Colon (tissue), 2 donors: ENCODE results near the gene ZNF79.

Experiments
- FAIRE-seq: peaks from 2 replicates; lab custom pipeline; 2012; peaks lifted over from hg19 to GRCh38; lab: Jason Lieb, UNC
- donor health status: control.
- donor health status: control.

Gene ZNF79

DNA sequence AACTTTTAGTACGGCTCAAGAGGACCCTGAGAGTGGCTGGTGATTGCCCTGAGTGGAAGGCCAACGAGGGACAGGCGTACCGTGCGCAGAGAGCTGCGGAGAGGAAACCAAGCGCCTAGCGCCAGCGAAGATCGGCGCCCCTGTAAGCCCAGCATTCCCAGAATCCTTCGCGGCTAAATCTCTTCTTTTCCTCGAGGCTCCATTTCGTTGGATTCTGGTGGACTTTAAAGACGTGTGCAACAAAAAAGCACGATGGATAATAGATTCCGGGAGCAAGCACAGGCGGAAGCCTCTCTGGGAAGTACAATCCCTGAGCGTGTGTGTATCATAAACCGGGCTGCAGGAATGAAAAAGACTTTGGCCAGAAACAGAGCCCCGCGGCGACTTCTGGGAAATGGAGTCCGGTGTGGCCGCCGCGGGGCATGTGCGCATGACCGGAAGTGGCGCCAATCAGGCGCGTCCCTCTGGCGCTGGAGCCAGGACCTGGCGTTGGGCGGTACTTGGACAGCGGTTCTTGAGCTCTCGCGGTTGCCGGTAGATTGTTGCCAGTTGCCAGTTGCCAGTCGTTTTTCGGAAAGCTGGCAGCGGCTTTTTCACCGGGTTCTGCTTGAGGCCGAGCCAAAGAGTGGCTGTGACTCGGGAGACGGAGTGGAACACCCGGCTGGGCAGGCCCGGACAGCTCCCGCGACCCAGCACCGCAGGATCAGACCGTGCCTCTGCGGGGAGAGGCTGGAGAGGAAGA, at the start of gene ZNF79:
TSS of gene ZNF79 (plus strand) at position 449 of the 742 bp plus-strand sequence. CDS start 406 bp downstream, outside the sequence.
- no peak for FAIRE-seq

DNA sequence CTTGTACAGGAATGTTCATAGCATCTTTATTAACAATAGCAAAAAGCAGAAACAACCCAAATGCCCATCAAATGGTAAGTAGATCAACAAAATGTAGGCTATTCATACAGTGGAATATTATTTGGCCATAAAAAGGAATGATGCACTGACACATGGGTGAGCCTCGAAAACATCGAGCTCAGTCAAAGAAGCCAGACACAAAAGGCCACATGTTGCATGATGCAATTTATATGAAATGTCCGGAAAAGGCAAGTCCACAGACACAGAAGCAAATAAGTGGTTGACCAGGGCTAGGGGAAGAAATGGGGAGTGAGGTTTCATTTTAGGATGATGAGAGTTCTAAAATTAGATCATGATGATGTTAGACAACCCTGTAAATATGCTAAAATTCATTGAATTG, 43.7 kb upstream of the ZNF79 start:
- no peak for FAIRE-seq

DNA sequence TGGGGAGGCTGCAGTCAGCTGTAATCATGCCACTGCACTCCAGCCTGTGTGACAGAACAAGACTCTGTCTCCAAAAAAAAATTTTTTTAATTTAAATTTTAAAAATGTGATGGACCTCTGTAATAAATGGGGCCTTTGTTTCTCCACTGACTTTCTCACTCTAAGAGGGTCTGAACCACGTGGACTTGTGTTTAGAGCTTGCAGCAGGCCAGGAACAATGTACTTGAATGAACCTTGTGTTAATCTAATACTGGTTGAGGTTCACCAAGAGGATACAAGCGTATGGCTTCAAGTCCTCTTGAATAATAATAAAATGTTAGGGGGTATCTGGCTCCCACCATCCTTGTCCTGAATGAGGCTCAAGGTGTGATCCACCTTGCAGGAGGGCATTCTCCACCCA, 41.6 kb upstream of the ZNF79 start:
- no peak for FAIRE-seq

- FAIRE-seq = no peak
Observed at GRCh38 chr9:127384016-127384730, 40.0 kb upstream of the ZNF79 start.

DNA sequence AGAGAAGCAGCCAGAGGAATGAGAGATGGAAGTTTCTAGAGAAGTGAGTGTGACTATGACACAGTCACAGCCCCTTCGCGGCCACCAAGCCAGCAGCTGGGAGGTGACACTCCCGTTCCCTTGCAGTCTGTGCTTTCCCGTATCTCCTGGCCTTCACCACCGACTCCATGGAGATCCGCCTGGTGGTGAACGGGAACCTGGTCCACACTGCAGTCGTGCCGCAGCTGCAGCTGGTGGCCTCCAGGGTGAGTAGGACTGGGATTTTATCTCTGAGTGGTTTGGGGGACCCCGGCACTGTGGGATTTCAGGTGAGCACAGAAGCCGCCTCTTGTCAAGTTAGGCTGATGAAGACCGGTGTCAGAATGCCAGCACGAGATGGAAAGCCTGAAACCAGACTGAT, 39.3 kb upstream of the ZNF79 start:
- FAIRE-seq = no peak

GRCh38 chr9:127386249-127386648, 37.9 kb upstream of the ZNF79 start:
- no peak for FAIRE-seq

GRCh38 chr9:127386981-127387380, 37.2 kb upstream of the ZNF79 start:
- FAIRE-seq = no peak

DNA sequence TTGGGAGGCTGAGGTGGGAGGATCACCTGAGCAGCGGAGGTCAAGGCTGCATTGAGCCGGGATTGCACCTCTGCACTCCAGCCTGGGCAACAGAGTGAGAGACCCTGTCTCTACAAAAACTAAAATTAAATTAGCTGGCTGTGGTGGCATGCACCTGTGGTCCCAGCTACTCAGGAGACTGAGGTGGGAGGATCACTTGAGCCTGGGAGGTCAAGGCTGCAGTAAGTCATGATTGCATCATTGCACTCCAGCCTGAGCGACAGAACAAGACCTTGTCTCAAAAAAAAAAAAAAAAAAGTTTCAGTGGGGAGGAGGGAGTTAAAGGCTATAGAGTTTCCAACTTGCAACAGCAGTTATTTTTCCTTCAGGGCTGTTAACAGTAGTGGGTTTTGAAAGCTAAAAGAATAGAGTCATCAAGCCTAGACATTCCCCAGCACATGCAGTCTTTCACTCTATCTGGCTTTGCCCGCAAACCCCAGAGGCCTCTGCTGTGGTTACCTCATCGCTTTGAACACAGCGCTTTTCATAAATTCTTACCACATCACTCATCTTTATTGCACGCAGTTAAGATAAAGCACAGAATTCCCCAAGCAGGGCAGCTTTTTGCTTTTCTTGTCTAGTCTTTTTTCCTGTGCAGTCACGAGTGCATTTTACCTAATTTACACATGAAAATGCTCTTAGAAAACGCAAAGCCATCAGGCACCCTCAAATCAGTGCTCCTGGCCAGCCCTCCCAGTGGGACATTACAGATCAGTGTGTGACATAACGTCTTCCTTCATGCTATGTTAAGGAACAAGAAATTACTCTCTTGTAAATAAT, 35.9 kb upstream of the ZNF79 start:
- no peak for FAIRE-seq

- FAIRE-seq = no peak
Observed at GRCh38 chr9:127388856-127389238, 35.3 kb upstream of the ZNF79 start.

DNA sequence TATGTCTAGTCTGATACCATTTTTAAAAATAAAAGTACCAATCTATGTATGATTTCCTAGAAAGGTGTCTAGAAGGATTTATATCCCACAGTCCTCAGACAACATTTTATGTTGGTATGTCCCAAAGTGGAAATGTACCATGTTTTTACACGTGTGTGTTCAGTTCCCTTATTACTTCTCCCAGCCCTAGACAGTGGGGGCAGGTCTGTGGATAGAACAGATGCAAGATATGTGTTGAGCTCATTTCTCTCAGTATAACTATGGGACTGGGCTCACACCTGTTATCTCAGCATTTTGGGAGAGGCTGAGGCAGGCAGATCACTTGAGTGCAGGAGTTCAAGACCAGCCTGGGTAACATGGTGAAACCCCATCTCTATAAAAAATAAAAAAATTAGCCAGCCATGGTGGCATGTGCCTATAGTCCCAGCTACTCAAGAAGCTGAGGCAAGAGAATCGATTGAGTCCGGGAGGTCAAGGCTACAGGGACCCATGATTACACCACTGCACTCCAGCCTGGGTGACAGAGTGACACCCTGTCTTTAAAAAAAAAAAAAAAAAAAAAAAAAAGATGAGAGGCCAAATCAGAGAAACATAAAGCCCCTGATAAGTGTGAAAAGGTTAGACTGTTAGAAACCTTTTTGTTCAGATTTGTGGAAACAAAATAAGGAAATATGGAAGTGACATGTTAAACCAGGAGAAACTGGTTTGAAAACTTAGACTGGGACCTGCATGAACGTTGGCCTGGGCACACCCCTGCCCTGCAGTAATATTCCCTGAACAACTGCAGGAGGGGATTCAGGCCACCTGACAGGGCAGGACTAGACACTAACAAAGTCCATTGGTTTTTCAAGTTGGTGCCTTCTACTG, 34.6 kb upstream of the ZNF79 start:
- no peak for FAIRE-seq

GRCh38 chr9:127390248-127390545, 34.0 kb upstream of the ZNF79 start:
- no peak for FAIRE-seq

DNA sequence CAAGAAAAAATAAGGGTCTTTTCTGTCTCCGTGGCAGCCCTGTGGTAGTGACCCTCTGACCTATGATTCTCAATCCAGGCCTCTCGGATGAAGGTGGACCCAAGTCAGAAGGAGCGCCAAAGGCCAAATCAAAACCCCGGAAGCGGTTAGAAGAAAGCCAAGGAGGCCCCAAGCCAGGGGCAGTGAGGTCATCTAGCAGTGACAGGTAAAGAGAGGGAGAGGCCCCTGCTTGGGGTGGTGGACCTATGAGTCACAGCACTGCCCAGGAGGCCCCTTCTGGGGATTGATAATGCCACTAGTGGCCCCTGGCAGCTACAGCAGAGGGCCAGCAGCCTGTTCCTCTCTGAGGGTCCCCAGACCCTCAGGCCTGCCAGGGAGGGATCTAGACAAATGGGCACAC, 33.6 kb upstream of the ZNF79 start:
- FAIRE-seq = no peak

DNA sequence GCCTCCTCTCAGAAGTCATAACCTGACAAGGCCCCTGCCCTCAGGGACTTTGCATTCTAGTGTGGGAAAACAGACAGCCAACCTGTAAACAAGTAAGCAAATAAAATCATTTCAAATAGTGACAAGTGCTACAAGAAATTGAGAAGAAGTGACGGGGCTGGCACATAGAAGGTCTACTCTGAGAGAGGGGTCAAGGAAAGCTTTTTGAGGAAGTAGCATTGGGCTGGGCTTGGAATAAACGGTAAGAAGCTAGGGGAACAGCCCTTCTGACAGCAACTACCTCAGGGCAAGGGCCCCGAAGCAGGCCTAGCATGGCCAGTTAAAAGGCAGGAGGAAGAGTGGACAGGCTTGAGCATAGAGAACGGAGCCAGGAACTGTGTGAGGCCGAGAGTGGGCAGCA, 32.0 kb upstream of the ZNF79 start:
- no peak for FAIRE-seq

GRCh38 chr9:127392976-127393375, 31.2 kb upstream of the ZNF79 start:
- FAIRE-seq = no peak

- no peak for FAIRE-seq
Observed at GRCh38 chr9:127393645-127394044, 30.5 kb upstream of the ZNF79 start.

DNA sequence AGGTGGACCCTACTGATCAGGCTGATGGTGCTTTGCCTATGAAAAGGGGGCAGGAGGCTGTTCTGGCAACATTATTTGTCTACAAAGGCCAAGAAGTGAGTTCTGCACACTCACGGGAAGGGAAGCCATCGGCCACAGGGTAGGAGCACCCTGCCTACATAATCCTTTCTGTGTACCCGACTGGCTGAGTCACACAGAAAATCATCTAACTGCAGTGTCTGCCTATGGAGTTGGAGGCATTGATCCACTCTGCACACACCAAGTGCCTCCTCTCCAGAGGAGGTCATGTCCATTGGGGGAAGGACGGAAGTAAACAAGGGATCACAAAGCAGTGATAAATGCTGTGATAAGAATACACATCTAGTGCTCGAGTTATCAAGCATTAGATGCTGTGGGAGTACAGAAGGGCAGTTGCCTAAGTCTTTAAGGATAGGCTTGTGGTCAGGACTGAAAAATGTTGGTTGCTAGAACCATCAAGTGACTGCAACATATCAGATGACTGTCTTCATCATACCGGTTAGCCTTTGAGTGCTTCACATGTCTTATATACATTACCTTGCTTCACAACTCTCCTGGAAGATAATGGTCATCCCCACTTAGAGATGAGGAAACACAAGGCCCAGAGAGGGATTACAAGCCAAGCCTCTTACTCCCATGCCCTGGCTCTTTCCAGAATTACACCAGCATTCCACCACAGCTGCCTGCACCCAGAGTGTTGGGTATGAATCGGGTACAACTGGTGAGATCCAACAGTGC, 28.5 kb upstream of the ZNF79 start:
- FAIRE-seq = no peak

DNA sequence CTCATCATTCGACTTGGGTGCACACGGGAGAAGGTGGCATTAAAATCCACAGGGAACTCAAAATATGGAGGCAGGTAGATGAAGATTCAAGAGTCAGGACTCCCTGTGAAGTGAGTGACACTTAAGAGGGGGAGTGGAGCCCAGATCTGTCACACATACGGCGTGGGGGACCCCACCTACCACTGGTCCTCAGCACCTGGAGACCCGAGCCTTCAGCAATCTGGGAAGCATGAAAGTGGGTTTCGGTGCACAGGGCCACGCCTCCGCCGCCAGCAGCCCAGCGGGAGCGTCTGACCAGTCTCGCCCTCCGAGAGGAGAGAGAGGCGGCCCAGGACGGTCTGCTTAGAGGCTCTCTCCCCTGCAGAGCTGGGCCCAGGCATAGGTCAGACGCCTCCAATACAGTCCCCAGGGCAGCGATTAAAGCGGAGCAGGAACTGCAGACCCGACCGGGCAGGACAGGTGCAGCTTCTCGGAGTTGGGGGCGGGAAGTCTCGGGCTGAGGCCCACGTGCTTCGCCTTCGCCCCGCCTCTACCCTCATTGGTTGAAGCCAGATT, 27.9 kb upstream of the ZNF79 start:
- FAIRE-seq = no peak

GRCh38 chr9:127396808-127397645, 27.2 kb upstream of the ZNF79 start, which contains the start of gene SLC2A8:
TSS of gene SLC2A8 (plus strand) at chr9:127397169. CDS start at chr9:127397231, 62 bp downstream.
- FAIRE-seq = peak; percentile 95

GRCh38 chr9:127397646-127398274, 26.4 kb upstream of the ZNF79 start:
- FAIRE-seq = no peak

GRCh38 chr9:127398275-127398647, 25.9 kb upstream of the ZNF79 start:
- FAIRE-seq = no peak
